ENCODE results near the gene CYTH1. TPM values are rescaled to one million over a fixed set of nuclear protein-coding genes. Genes with fewer than 3 reads are reported as not detected.
A peak's percentile ranks its signal among the peaks of the same experiment; 100 is the strongest.

CYTH1 gene
- total and polyA plus RNA-seq, 4 donors: 15.4 to 32.1 (median 20.6) TPM

- TF ChIP-seq ZBTB33 (IDR thresholded peaks at IDR 0.05): no peak
- TF ChIP-seq YY1 (IDR thresholded peaks at IDR 0.05): peak; percentile 21
- TF ChIP-seq MAX (IDR thresholded peaks at IDR 0.05): no peak
- no peak for TF ChIP-seq ATF3 (IDR thresholded peaks at IDR 0.05)
- TF ChIP-seq NR2F2 (IDR thresholded peaks at IDR 0.05): no peak
- no peak for TF ChIP-seq EGR1 (IDR thresholded peaks at IDR 0.05; ENCODE audit: low read depth in 2 of 2)
Observed at GRCh38 chr17:78745407-78746088, 36.5 kb downstream of the CYTH1 start (continued).

GRCh38 chr17:78742901-78743300 is 39.2 kb downstream of the CYTH1 start:
- H3K4me1 ChIP-seq (ENCODE audit: control insufficient read depth in 4 of 4, insufficient read depth in 4 of 4, low read length in 3 of 4): peaks cover 11 to 49% (median 31%) of the 10 kb centered on the region in 4 donors
- H3K27ac ChIP-seq (ENCODE audit: low read depth in 1 of 2, low read length in 2 of 2): no peak overlapping the region
- no peak overlapping the region for H3K9ac ChIP-seq (ENCODE audit: low read depth in 1 of 2, low read length in 2 of 2)
- no peak for DNase-seq (ENCODE audit: low spot score)
- H3K36me3 ChIP-seq (ENCODE audit: control insufficient read depth in 4 of 4, insufficient read depth in 3 of 4, low read depth in 1 of 4, low read length in 3 of 4): peaks cover 0 to 5% (median 0%) of the 10 kb centered on the region in 4 donors
- H3K4me3 ChIP-seq (ENCODE audit: low read depth in 1 of 3, low read length in 3 of 3): no peak overlapping the region
- H3K9me3 ChIP-seq (ENCODE audit: control insufficient read depth in 4 of 4, low read length in 3 of 4): no peaks in the 10 kb centered on the region
- TF ChIP-seq NR2F2 (IDR thresholded peaks at IDR 0.05) (no peak), MAX (IDR thresholded peaks at IDR 0.05) (no peak), TAF1 (conservative IDR thresholded peaks at IDR 0.05) (no peak), GABPA (IDR thresholded peaks at IDR 0.05 in 1 of 2, conservative IDR thresholded peaks at IDR 0.05 in 1 of 2) (no peak), FOXA1 (IDR thresholded peaks at IDR 0.05) (no peak), RXRA (IDR thresholded peaks at IDR 0.05) (no peak), SP1 (IDR thresholded peaks at IDR 0.05) (no peak), HNF4G (IDR thresholded peaks at IDR 0.05) (no peak), HNF4A (conservative IDR thresholded peaks at IDR 0.05) (no peak)
- no peaks in the 10 kb centered on the region for H3K27me3 ChIP-seq (ENCODE audit: control insufficient read depth in 4 of 4, insufficient read depth in 4 of 4, low read length in 3 of 4)
- WGBS: 92% methylated on average over 5 of the region's 5 CpGs

GRCh38 chr17:78741644-78742284 is 40.3 kb downstream of the CYTH1 start:
- Histone ChIP-seq H3K9ac (ENCODE audit: low read depth in 1 of 2, low read length in 2 of 2) (no peak overlapping the region), H3K4me1 (ENCODE audit: control insufficient read depth in 4 of 4, insufficient read depth in 4 of 4, low read length in 3 of 4) (peaks cover 7 to 42% (median 25%) of the 10 kb centered on the region in 4 donors)
- WGBS: 78% methylated on average over 5 of the region's 5 CpGs

More at GRCh38 chr17:78741644-78742284, 40.3 kb downstream of the CYTH1 start:
- Histone ChIP-seq H3K27ac (ENCODE audit: low read depth in 1 of 2, low read length in 2 of 2) (no peak overlapping the region), H3K9me3 (ENCODE audit: control insufficient read depth in 4 of 4, low read length in 3 of 4) (no peaks in the 10 kb centered on the region), H3K36me3 (ENCODE audit: control insufficient read depth in 4 of 4, insufficient read depth in 3 of 4, low read depth in 1 of 4, low read length in 3 of 4) (peaks cover 0 to 5% (median 0%) of the 10 kb centered on the region in 4 donors), H3K27me3 (ENCODE audit: control insufficient read depth in 4 of 4, insufficient read depth in 4 of 4, low read length in 3 of 4) (no peaks in the 10 kb centered on the region), H3K4me3 (ENCODE audit: low read depth in 1 of 3, low read length in 3 of 3) (no peak overlapping the region)
- TF ChIP-seq JUND (IDR thresholded peaks at IDR 0.05) (no peak), MAX (IDR thresholded peaks at IDR 0.05) (no peak), YY1 (IDR thresholded peaks at IDR 0.05) (no peak), HNF4G (IDR thresholded peaks at IDR 0.05) (no peak), ZBTB33 (IDR thresholded peaks at IDR 0.05) (no peak), TAF1 (conservative IDR thresholded peaks at IDR 0.05) (no peak), NR2F2 (IDR thresholded peaks at IDR 0.05) (no peak), SP1 (IDR thresholded peaks at IDR 0.05) (no peak), ATF3 (IDR thresholded peaks at IDR 0.05) (no peak)
- DNase-seq (ENCODE audit: low spot score): no peak
